Transverse colon (tissue), 3 donors: ENCODE results near the gene CMKLR1.

Experiments
- POLR2A ChIP-seq: fragments of 450-650 bp; IDR thresholded peaks from one replicate; pipeline ENCODE4 v1.6.1; 2016; ENCODE audit warnings: antibody characterized with exemption, mild to moderate bottlenecking, moderate library complexity
- TF ChIP-seq, protein P1 (sequence below), 5 experiments: fragments of 200-600 bp in 3 of 5; fragments of 450-650 bp in 2 of 5; sonication (generic) in 3 of 5; IDR thresholded peaks; 1 replicate in 2 of 5; 2 replicates in 3 of 5; pipeline ENCODE4 v1.5.1; 2016 to 2017; ENCODE audit warnings: antibody characterized with exemption in 5 of 5, inconsistent platforms in 3 of 5, mild to moderate bottlenecking in 2 of 5, moderate library complexity in 1 of 5

DNA sequence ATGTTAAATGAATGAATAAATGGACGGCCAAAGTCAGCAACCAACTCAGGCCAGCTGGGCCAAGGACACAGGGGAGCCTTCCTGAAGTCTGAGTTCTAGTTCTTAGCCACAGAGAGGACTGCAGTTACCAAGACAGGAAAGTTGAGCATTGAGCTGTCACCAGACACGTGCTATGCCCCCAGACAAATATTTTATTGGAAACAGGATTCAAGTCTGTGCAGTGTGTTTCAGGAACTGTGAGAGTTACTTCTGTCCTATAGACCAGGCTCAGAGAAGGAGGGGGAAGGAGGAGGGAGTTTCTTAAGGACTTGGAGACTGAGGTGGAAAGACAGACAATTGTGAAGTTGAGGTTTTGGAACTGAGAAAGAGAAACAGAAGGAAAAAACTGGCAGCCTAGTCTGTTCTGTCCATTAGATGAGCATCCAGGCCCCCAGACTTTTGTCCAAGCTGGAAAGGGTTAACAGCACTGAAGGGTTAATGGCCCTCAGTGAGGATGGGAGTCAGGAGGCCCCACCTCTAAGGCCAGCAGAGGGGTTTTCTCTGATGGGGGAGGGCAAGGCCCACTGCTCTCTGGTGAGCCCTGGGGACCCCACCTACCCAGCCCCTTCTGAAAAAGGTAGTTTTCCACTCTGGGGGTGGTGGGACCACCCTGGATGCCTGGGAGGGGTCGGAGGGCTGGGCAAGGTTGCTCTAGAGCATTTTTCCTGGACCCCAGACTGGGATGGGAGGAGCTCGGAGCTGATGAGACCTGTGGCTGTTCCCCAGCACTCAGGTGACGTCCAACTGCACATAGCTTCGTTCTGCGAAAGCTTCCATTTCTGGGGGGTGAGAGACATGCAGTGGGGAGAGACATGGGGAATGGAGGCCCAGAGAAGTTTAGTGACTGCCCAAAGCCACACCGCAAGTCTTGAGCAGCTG is 6.9 kb upstream of the CMKLR1 start:
- TF ChIP-seq, protein P1, sequence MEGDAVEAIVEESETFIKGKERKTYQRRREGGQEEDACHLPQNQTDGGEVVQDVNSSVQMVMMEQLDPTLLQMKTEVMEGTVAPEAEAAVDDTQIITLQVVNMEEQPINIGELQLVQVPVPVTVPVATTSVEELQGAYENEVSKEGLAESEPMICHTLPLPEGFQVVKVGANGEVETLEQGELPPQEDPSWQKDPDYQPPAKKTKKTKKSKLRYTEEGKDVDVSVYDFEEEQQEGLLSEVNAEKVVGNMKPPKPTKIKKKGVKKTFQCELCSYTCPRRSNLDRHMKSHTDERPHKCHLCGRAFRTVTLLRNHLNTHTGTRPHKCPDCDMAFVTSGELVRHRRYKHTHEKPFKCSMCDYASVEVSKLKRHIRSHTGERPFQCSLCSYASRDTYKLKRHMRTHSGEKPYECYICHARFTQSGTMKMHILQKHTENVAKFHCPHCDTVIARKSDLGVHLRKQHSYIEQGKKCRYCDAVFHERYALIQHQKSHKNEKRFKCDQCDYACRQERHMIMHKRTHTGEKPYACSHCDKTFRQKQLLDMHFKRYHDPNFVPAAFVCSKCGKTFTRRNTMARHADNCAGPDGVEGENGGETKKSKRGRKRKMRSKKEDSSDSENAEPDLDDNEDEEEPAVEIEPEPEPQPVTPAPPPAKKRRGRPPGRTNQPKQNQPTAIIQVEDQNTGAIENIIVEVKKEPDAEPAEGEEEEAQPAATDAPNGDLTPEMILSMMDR (IDR thresholded peaks at IDR 0.05) = no peak
- no peak for TF ChIP-seq POLR2A
